Prostate gland (tissue), 2 donors: ENCODE measurements around the gene CABP4.

Experiments used
- POLR2A ChIP-seq: fragments of 450-650 bp; IDR thresholded peaks from one replicate; pipeline ENCODE4 v1.6.1; 2016; ENCODE audit warnings: antibody characterized with exemption, mild to moderate bottlenecking
- TF ChIP-seq, protein P1 (sequence below), 4 experiments: fragments of 200-600 bp in 2 of 4; fragments of 450-650 bp in 2 of 4; sonication (generic) in 2 of 4; IDR thresholded peaks; 1 replicate in 3 of 4; 2 replicates in 1 of 4; pipeline ENCODE4 v1.5.1; 2016 to 2019; ENCODE audit warnings: antibody characterized with exemption in 4 of 4, mild to moderate bottlenecking in 2 of 4, moderate library complexity in 2 of 4

DNA sequence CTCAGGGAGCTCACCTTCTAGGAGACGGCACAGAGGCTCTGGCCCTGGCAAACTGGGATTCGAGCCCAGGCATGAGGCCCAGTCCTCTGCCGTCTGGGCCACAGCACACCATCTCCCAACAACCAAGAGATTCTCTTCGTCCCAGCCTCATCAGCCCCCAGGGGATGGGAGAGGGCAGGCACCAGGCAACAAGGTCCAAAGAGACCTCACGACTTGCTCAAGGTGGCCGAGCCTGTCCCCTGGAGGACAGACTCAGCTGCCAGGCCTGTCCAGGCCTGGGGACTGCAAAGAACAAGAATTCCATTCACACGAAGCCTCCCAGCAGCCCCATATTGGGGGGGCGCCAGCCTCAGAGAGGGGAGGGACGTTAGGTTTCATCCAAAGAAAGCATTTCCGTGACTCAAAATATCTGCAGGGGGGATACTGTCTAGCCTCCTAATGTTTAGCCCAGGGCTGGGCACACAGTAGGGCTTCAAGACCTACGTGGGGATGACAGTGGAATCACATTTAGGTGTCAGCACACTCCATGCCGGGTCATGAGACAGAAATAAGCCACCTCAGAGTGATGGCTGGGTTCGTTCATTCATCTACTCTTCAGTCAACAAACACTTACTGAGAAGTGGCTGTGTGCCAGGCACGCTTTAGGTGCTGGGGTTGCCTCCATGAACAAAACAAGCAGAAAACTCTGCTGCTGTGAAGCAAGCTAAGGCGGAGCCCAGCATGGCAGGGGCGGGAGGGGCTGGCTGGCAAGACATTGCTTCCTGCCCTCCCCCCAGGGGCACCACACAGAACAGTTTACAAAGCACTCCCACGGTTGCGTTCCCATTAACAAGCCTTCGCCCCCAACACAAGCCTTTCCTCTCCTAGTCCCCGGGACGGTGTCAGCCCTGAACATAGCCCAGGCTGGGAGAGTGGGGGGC lies 38.5 kb upstream of the CABP4 start:
- TF ChIP-seq, protein P1, sequence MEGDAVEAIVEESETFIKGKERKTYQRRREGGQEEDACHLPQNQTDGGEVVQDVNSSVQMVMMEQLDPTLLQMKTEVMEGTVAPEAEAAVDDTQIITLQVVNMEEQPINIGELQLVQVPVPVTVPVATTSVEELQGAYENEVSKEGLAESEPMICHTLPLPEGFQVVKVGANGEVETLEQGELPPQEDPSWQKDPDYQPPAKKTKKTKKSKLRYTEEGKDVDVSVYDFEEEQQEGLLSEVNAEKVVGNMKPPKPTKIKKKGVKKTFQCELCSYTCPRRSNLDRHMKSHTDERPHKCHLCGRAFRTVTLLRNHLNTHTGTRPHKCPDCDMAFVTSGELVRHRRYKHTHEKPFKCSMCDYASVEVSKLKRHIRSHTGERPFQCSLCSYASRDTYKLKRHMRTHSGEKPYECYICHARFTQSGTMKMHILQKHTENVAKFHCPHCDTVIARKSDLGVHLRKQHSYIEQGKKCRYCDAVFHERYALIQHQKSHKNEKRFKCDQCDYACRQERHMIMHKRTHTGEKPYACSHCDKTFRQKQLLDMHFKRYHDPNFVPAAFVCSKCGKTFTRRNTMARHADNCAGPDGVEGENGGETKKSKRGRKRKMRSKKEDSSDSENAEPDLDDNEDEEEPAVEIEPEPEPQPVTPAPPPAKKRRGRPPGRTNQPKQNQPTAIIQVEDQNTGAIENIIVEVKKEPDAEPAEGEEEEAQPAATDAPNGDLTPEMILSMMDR (IDR thresholded peaks at IDR 0.05) = no peak
- no peak for TF ChIP-seq POLR2A
